ENCODE results near the gene ADH5.
"Not testable (repeated sequence)": the region's sequence is repeated elsewhere in the genome, so short reads cannot be mapped to it uniquely, and the experiment has no call there.

The ADH5 gene

GRCh38 chr4:99071159-99071558, 17.4 kb downstream of the ADH5 start:
- TF ChIP-seq, protein P1, sequence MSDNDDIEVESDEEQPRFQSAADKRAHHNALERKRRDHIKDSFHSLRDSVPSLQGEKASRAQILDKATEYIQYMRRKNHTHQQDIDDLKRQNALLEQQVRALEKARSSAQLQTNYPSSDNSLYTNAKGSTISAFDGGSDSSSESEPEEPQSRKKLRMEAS (IDR thresholded peaks at IDR 0.05; ENCODE audit: low read depth, low read length), result no peak
- TF ChIP-seq MYC (IDR thresholded peaks at IDR 0.05; ENCODE audit: low read depth, low read length) (no peak), POLR2A (IDR thresholded peaks at IDR 0.05; ENCODE audit: extremely low read depth, insufficient read length) (no peak), CTCF (IDR thresholded peaks at IDR 0.05; ENCODE audit: low read depth, low read length) (no peak)
- DNase-seq (ENCODE audit: low read depth), result no peak
- H3K4me3 ChIP-seq (ENCODE audit: low read depth, low read length), result no peak overlapping the region

- TF ChIP-seq CTCF (IDR thresholded peaks at IDR 0.05; ENCODE audit: low read depth, low read length) (no peak), MYC (IDR thresholded peaks at IDR 0.05; ENCODE audit: low read depth, low read length) (no peak), POLR2A (IDR thresholded peaks at IDR 0.05; ENCODE audit: extremely low read depth, insufficient read length) (no peak)
- TF ChIP-seq, protein P1 (IDR thresholded peaks at IDR 0.05; ENCODE audit: low read depth, low read length), result no peak
- no peak for DNase-seq (ENCODE audit: low read depth)
- H3K4me3 ChIP-seq (ENCODE audit: low read depth, low read length), result no peak overlapping the region
These were observed 21.0 kb downstream of the ADH5 start for GRCh38 chr4:99067617-99068016.

DNA sequence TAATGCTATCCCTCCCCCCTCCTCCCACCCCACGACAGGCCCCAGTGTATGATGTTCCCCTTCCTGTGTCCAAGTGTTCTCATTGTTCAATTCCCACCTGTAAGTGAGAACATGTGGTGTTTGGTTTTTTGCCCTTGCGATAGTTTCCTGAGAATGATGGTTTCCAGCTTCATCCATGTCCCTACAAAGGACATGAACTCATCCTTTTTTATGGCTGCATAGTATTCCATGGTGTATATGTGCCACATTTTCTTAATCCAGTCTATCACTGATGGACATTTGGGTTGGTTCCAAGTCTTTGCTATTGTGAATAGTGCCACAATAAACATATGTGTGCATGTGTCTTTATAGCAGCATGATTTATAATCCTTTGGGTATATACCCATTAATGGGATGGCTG, 23.1 kb downstream of the ADH5 start:
- H3K4me3 ChIP-seq (ENCODE audit: low read depth, low read length); DNase-seq (ENCODE audit: low read depth): not testable (repeated sequence)

- no peak for DNase-seq (ENCODE audit: low read depth)
- no peak overlapping the region for H3K4me3 ChIP-seq (ENCODE audit: low read depth, low read length)
- TF ChIP-seq, protein P1 (IDR thresholded peaks at IDR 0.05; ENCODE audit: low read depth, low read length), result no peak
- TF ChIP-seq CTCF (IDR thresholded peaks at IDR 0.05; ENCODE audit: low read depth, low read length), result no peak
- no peak for TF ChIP-seq MYC (IDR thresholded peaks at IDR 0.05; ENCODE audit: low read depth, low read length)
- TF ChIP-seq POLR2A (IDR thresholded peaks at IDR 0.05; ENCODE audit: extremely low read depth, insufficient read length), result no peak
These were observed 26.5 kb downstream of the ADH5 start for GRCh38 chr4:99062120-99062519.

DNA sequence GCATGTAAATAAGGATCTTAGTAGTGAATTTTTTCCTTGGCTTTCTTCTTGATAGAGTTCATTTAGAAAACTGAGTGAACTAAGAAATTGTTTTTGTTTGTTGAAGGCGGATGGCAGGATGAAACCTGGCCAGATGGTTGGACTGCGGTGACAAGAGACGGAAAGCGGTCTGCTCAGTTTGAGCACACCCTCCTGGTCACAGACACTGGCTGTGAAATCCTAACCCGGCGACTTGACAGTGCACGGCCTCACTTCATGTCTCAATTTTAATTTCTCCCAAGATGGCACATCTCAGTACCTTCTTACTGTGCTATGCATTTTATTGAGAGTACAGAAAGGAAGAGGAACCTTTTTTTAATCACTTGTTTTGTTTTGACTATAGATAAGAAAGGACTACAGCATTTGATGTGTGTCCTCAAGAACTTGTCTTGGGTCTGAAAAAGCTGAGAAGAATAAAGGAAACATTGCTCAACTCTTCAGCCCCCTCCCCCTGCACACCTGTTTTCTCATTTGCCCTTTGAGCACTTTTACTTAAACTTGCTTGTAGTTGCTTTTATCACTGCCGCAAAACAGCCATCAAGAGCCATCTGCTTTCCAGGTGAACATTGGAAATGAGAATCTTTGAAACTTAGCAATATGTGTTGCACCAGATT, 27.4 kb downstream of the ADH5 start:
- TF ChIP-seq, protein P1 (IDR thresholded peaks at IDR 0.05; ENCODE audit: low read depth, low read length), result no peak
- TF ChIP-seq POLR2A (IDR thresholded peaks at IDR 0.05; ENCODE audit: extremely low read depth, insufficient read length), result no peak
- TF ChIP-seq CTCF (IDR thresholded peaks at IDR 0.05; ENCODE audit: low read depth, low read length), result no peak
- no peak for TF ChIP-seq MYC (IDR thresholded peaks at IDR 0.05; ENCODE audit: low read depth, low read length)
- H3K4me3 ChIP-seq (ENCODE audit: low read depth, low read length), result no peak overlapping the region
- DNase-seq (ENCODE audit: low read depth), result no peak

DNA sequence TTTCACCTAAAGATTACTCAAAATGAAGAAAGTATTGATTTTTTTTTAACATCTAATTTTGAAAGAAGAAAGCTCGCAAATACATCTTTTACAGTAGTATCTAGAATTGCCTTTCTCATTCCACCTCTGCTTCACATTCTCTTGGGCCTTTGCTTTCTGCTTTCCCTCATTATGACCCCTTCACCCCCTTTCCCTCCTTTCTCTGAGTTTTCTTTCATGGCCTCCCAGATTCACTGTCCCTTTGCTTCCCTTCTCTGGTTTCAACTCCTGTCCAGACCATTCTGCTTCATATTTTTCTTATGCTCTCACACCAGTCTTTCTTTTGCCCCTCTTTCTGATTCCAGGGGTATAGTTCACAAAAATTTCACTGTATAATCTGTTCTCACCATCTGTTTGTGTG, 29.0 kb downstream of the ADH5 start:
- TF ChIP-seq, protein P1 (IDR thresholded peaks at IDR 0.05; ENCODE audit: low read depth, low read length), result no peak
- TF ChIP-seq POLR2A (IDR thresholded peaks at IDR 0.05; ENCODE audit: extremely low read depth, insufficient read length) (no peak), MYC (IDR thresholded peaks at IDR 0.05; ENCODE audit: low read depth, low read length) (no peak), CTCF (IDR thresholded peaks at IDR 0.05; ENCODE audit: low read depth, low read length) (no peak)
- DNase-seq (ENCODE audit: low read depth), result no peak
- H3K4me3 ChIP-seq (ENCODE audit: low read depth, low read length), result no peak overlapping the region

Data from NB4 (cell line).